ENCODE measurements around the gene NFKBIZ.

Gene NFKBIZ

DNA sequence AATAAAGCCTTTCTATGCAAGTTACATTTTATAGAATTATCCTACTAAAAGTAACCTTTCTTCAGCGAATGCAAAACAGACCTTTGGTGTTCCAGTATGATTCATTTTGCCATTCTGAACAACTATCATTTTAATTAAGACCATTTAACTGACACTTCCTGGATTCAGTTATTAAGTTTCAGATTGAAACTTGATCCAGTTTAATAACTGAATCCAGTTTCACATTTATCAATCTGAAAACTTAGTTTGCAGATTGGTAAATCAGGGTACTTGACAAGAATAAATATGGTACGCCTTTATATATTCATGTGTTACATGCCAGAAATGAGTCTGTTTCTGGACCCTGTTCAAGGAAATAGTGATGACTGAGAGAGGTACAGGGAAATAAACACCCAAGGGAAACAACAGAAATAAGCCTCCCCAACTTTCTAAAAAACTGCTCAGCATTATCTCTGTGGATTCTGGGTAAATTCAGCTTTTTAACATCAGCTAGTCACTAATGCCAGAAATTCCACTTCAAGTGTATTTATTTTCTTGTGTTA is 23.3 kb upstream of the NFKBIZ start:
- no peak for DNase-seq

- peak; percentile 5 to 12 for DNase-seq
Measured at GRCh38 chr3:101827211-101828174, 21.8 kb upstream of the NFKBIZ start.

DNA sequence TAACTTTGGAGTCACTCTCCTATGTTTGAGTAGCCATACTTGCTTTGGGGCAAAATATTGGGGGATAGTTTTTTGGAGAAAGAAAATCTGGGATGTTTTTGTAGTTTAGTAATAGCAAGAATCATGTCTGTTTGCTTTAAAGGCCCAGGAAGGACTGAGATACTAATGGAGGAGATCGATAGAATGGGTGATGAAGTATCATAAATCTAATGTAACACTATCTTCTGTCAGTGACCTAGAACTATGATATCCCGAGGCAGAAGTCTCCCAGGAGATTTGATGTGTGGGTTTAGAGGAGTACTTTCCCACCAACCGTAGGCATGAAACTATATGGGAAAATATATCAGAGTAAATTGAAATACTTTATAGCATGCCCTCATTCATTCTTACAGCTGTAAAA is 21.0 kb upstream of the NFKBIZ start:
- peak in 1 of 2 experiments; percentile 2 for DNase-seq

DNA sequence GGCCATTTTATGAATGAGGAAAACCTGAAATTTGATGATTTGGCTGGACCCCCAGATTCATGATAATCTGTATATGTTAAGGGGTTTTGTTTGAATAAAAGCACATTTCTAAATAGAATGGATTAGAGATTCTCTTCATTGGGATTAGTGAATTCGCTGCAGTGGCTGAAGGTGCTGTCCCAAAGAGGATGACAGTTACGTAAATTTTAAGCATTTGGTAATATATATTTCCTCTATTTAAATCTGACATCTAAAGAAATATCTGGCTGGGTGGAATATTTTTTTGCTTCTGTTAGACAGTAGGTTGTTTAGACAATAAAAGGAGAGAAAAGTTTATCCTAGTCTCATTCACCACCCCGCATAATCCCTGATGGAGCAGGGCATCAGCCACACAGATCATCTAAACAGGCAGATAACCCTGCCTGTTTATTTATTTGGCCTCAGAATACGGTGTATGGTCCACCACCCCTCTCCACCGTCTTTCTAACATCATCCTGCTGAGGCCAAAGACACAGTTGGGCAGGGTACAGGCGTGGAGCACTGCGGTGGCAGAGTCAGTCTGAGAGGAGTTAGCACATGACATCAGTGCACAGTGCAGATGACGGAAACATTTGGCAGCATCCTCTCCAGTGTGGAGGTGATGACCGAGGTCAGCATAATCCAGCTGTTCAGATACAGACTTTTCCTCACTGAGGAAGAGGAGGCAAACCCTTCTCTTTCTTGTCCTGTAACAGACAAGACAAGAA is 20.4 kb upstream of the NFKBIZ start:
- no peak for DNase-seq

DNA sequence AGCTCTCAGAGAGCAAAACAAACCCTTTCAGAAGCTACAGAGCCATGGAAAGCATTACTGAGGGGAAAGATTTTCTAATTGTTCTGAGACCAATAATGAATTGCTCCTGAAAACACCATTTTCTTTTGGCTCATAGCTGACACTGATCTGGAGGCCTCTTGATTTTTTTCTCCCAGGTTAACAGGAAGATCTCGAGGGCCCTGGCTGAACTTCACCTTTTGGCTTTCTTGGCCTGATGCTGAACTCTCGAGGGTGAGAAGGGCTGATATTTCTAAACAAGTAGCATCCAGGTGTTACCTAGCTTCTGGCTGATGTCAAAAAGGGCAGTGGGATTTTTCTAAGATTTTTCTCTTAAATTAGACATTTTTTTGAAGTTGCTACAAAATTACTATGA is 19.9 kb upstream of the NFKBIZ start:
- no peak for DNase-seq

DNA sequence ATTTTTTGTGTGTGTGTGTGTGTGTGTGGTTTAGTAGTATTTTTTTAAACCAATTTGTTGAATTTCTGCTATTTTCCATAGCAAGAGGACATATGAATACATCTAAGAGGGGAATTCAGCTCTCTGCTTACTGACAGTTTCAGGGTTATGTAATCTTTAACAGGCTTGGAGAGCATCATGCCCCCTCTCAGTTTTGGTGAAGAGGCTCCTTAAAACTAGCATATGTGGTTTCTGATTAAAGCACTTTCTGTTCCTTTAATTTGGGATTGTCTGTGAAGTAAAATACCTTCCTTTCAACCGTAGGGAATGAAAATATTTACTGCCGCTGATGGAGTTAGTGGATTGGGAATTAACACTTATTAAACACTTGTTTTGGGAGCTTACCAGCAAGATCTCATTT is 19.4 kb upstream of the NFKBIZ start:
- DNase-seq = no peak

DNA sequence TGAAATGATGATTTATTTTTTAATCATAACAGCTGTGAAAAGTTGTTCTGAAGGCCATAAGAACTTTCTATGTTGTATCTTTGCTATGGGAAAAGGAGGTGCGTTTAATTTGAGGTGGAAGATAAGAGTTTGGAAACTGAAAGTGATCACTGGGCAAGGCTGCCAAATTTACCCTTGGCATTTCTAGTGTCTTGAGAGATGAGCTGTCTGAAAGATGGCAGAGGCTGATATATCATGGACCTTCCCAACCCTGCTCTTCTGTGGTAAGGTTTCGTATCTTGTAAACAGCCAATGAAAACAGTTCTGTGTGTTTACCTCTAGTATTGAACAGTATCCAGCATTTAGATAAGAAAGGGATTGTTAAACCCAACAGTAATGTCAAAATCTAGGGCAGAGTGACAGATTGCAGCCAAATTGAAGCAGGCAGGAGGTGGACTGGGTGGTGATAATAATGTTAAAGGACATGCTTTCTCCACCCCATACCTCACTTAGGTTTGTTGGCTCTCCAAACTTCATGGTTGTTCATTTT is 15.8 kb upstream of the NFKBIZ start:
- no peak for DNase-seq

- no peak for DNase-seq
Measured at GRCh38 chr3:101835676-101836075, 13.6 kb upstream of the NFKBIZ start.

- no peak for DNase-seq
Measured at GRCh38 chr3:101836160-101836559, 13.2 kb upstream of the NFKBIZ start.

DNA sequence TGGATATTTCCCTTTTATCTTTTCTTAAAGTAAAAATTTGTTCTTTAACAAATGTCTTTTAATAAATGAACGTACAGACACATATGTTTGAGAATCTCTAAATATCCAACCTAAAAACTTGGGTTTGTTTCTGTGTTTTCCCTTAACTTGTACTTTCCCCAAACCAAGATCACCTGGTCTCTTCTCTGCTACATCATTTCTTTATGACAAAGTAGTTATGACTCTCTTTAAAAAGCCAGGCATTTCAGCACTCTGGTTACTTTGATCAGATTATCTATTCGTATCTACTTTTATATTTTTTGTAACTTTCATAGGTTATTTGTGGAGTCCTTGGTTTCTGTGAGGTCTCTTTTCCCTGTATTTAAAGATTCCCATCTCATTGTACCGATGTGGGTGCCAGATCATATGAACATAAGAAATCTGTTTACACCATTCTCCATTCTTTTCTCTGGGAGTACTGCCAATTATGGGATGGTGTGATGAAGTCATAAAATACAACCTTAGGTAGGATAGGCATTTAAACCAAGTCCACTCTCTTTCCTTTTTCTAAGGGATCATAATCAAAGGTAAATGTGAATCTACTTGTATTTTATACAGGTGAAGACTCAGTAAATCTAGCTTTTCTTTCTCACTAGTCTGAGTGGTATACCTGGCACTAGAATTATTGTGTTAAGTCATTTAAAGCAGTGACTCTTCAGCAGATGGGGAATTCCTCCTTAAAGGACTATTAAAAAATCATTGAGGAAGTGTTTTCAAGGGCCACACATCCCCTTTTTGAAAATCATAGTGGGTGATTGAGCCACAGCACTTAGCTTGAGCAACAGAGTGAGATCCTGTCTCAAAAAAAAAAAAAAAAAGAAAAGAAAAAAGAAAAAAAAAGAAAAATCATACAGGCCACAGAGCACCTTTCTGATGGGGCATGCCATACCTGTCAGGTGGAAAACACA is 12.4 kb upstream of the NFKBIZ start:
- DNase-seq = no peak

- no peak for DNase-seq
Measured at GRCh38 chr3:101838691-101839090, 10.6 kb upstream of the NFKBIZ start.

GRCh38 chr3:101840066-101840465 is 9.2 kb upstream of the NFKBIZ start:
- DNase-seq = no peak

DNA sequence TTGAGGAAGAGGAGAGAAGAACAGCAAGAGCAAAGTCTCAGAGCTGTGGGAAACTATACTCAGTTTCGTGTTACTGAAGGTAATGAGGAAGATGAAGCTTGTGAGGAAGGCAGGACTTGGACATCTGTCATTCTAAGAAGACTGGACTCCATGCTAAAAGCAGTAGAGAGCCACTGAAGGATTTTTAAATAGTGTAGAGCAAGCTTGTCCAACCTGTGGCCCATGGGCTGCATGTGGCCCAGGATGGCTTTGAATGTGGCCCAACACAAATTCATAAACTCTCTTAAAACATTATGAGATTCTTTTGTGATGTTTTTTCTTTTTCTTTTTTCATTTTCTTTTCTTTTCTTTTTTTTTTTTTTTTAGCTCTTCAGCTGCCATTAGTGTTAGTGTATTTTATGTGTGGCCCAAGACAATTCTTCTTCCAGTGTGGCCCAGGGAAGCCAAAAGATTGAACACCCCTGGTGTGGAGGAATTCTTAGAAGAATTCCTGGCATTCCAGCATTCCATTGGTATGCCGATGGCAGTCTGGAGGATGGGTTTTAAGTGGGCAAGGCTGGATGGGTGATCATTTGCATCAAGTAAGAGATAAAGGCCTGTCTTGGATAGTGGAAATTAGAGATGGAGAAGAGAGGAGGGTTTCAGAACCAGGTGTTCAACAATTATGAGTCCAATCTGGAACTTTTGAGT is 6.9 kb upstream of the NFKBIZ start:
- DNase-seq = no peak

- no peak for DNase-seq
Measured at GRCh38 chr3:101842935-101843330, 6.4 kb upstream of the NFKBIZ start.

DNA sequence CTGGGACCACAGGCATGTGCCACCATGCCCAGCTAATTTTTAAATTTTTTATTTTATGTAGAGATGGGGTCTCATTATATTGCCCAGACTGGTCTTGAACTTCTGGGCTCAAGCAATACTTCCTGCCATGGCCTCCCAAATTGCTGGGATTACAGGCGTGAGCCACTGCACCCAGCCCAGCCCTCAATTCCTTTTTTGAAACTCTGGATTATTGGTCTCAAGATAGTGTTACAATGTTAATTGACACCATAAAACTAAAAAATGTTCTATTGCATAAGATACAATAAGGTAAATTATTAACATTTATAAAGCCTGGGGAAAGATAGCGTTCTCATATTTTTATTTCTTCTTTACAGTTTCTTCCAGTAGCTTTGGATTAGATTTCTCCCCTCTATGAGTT is 3.9 kb upstream of the NFKBIZ start:
- no peak for DNase-seq

- DNase-seq = no peak
Measured at GRCh38 chr3:101846709-101847108, 2.6 kb upstream of the NFKBIZ start.

GRCh38 chr3:101847328-101847727 is 2.0 kb upstream of the NFKBIZ start:
- DNase-seq = no peak

DNA sequence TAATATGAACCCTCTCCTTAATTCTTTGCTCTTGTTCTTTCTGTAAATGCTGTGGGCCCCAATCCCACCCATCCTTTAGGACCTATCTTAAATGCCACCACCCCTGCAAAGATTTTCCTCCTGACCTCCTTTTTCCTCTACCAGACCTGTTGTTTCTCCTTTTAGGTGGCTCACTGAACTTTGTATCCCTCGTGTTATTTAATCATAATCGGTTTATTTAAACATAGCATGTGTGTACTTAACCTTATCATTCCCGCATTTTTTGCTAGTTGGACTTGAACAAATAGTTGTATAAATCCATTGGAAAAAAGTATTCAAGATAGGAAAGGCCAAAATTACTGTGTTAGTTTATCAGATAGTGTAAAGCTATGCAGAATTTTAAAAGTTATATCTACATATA is 988 bp upstream of the NFKBIZ start:
- no peak for DNase-seq

DNA sequence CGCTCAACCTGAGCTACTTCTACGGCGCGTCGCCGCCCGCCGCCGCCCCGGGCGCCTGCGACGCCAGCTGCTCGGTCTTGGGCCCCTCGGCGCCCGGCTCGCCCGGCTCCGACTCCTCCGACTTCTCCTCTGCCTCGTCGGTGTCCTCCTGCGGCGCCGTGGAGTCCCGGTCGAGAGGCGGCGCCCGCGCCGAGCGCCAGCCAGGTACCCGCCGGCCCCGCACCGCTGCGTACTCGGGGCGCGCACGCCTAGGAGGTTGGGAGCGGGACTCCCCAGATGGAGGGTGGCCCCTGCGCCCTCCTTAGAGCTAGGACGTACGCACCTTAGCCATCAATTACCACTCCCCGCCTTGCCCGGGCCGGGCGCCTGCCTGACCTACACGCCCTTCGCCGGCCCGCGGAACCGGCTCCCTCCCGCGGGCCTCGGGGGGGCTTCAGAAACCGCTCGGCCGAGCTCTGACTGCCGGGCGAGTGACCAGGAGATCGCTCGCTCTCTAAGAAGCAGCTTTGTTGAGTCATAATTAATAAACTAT is 466 bp downstream of the NFKBIZ start:
- no peak for DNase-seq

GRCh38 chr3:101850246-101851051 is 1.1 kb downstream of the NFKBIZ start:
- no peak for DNase-seq

Data from NCI-H187 (cell line).